Prostate gland (tissue), 2 donors: ENCODE data around the gene RNMT. TPM values are rescaled to one million over a fixed set of nuclear protein-coding genes. Genes with fewer than 3 reads are reported as not detected.

Experiments
- DNase-seq: peaks from one replicate; pipeline ENCODE4 v3.0.0-alpha.2; 2019; ENCODE audit warnings: low spot score
- H3K27ac ChIP-seq, 2 donors: fragments of 200-600 bp; sonication (generic); 2 replicates each; pipeline ENCODE4 v1.5.1; 2017 to 2019
- H3K27me3 ChIP-seq: fragments of 200-600 bp; sonication (generic); replicated peaks from 2 replicates; pipeline ENCODE4 v1.5.1; 2019; ENCODE audit not compliant: insufficient read depth
- H3K36me3 ChIP-seq, 2 donors: fragments of 200-600 bp; sonication (generic); 1 replicate in 1 of 2; 2 replicates in 1 of 2; pipeline versions ENCODE4 v1.5.1 to v1.8.1; 2017 to 2019
- H3K4me1 ChIP-seq: fragments of 200-600 bp; sonication (generic); replicated peaks from 2 replicates; pipeline ENCODE4 v1.5.1; 2019
- H3K4me3 ChIP-seq, 2 donors: fragments of 200-600 bp; sonication (generic); 2 replicates each; pipeline ENCODE4 v1.5.1; 2017 to 2019
- H3K9me3 ChIP-seq: fragments of 200-600 bp; sonication (generic); 2 replicates; pipeline ENCODE4 v1.5.1; 2017
- POLR2A ChIP-seq: fragments of 450-650 bp; IDR thresholded peaks from one replicate; pipeline ENCODE4 v1.6.1; 2016; ENCODE audit warnings: antibody characterized with exemption, mild to moderate bottlenecking
- POLR2AphosphoS5 ChIP-seq: sonication (generic); formaldehyde crosslinking; IDR thresholded peaks from one replicate; pipeline ENCODE4 v1.6.1; 2017; ENCODE audit warnings: antibody characterized with exemption
- WGBS: methylation state at CpG from one replicate; pipeline ENCODE4 v1.1.5; 2018; 5-methylcytosine and 5-hydroxymethylcytosine counted together
- intact Hi-C: fragments of 100-400 bp; cut with DNase I; formaldehyde crosslinking; loops from one replicate; pipeline ENCODE4 v1.14.2; 2022
- total RNA-seq, 2 donors: library from RNA; depleted of rRNA; stranded (reverse); fragments of >200 nt; gene quantifications; one replicate each; pipeline ENCODE4 v1.1.0, GENCODE V29; 2016
- TF ChIP-seq, protein P1 (sequence below), 4 experiments: fragments of 200-600 bp in 2 of 4; fragments of 450-650 bp in 2 of 4; sonication (generic) in 2 of 4; IDR thresholded peaks; 1 replicate in 3 of 4; 2 replicates in 1 of 4; pipeline ENCODE4 v1.5.1; 2016 to 2019; ENCODE audit warnings: antibody characterized with exemption in 4 of 4, mild to moderate bottlenecking in 2 of 4, moderate library complexity in 2 of 4

The RNMT gene
- total RNA-seq, 2 donors from 2014 or later: 22.4 to 28.9 TPM

DNA sequence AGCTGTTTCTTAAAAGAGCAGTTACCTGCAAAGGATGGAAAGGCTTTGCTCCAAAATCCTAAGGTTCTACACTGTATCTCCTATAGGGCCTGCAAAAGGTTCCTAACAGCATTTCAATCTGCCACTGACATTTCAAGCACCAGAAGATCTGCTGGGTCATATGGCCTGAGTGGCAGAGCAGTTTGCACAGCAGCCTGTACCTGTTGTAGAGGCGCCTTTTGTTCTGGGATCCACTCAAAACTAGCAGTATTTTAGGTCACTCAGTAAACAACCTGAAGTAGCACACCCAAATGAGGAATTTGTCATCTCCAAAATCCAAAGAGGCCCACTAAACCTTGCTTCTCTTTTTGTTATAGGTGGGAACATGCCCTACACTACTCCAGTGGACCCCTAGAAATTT lies 6.3 kb upstream of the RNMT start:
- intact Hi-C loops: loop anchor here (10.0 kb wide), 1 partner anchor 185 kb away; no protein-coding TSS in a partner anchor
- Histone ChIP-seq H3K9me3 (no peaks in the 10 kb centered on the region), H3K27ac (no peak overlapping the region), H3K4me3 (no peak overlapping the region), H3K27me3 (no peaks in the 10 kb centered on the region), H3K4me1 (no peaks in the 10 kb centered on the region), H3K36me3 (no peaks in the 10 kb centered on the region)
- WGBS: 100% methylated on average over 1 of the region's 1 CpG
- DNase-seq: no peak
- TF ChIP-seq, protein P1, sequence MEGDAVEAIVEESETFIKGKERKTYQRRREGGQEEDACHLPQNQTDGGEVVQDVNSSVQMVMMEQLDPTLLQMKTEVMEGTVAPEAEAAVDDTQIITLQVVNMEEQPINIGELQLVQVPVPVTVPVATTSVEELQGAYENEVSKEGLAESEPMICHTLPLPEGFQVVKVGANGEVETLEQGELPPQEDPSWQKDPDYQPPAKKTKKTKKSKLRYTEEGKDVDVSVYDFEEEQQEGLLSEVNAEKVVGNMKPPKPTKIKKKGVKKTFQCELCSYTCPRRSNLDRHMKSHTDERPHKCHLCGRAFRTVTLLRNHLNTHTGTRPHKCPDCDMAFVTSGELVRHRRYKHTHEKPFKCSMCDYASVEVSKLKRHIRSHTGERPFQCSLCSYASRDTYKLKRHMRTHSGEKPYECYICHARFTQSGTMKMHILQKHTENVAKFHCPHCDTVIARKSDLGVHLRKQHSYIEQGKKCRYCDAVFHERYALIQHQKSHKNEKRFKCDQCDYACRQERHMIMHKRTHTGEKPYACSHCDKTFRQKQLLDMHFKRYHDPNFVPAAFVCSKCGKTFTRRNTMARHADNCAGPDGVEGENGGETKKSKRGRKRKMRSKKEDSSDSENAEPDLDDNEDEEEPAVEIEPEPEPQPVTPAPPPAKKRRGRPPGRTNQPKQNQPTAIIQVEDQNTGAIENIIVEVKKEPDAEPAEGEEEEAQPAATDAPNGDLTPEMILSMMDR (IDR thresholded peaks at IDR 0.05): no peak
- TF ChIP-seq POLR2A: no peak
- no peak for TF ChIP-seq POLR2AphosphoS5

DNA sequence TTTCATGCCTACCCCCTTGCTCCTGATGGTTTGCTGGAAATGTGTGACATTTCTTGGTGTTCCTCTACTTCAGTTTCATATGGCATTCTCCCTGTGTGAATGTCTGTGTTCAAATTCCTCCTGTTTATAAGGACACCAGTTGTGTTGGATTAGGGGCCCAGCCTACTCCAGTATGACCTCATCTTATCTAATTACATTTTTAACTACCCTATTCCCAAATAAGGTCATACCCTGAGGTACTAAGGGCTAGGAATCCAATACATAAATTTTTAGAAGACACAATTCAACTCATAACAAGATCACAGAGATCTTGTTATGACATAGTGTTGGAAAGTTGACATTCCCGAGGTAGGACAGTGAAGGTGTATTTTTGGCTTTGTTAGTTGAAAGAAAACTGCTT lies 5.6 kb upstream of the RNMT start:
- 86% methylated on average over 1 of the region's 1 CpG for WGBS
- no peak for DNase-seq
- no peak overlapping the region for H3K4me3 ChIP-seq
- no peaks in the 10 kb centered on the region for H3K36me3 ChIP-seq
- intact Hi-C loops: loop anchor here (10.0 kb wide), 1 partner anchor 186 kb away; no protein-coding TSS in a partner anchor
- no peak overlapping the region for H3K27ac ChIP-seq
- H3K4me1 ChIP-seq: no peaks in the 10 kb centered on the region
- TF ChIP-seq POLR2AphosphoS5: no peak
- no peak for TF ChIP-seq POLR2A
- TF ChIP-seq, protein P1 (IDR thresholded peaks at IDR 0.05): no peak
- H3K9me3 ChIP-seq: no peaks in the 10 kb centered on the region
- H3K27me3 ChIP-seq: no peaks in the 10 kb centered on the region

DNA sequence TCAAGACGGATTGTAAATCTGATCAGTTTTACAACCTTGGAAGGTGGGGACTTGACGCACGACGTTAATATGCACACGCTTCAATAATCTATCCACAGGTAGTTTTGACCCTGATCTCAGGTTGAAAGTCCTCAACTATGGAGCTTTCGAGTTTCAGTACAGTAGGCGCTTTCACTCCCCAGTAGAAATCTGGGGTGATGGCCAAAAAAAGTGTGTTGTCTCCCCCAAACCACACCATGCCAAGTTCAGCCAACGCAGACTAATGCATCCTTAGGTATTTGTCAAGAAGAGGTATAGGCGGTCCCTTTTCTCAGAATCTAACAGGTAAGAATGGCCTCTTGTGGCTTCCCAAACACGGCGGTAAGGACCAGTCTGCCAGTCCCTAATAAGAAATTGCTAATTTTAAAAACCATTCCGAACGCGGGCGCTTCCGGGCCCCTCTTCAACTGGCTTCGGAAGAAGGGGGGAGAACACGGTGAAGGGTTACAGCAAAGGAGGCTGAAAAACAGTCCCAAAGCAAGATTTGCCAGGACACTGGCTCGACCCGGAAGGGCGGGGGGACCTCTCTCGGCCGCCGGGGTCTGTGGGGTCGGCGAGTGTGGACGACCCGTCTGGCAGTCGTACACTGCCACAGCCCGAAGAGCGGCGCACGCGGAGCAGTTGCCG lies 774 bp upstream of the RNMT start:
- H3K4me1 ChIP-seq: no peaks in the 10 kb centered on the region
- intact Hi-C loops: loop anchor here (2.0 to 10.0 kb wide), 4 partner anchors 168 to 508 kb away; partner anchors contain the start of gene LDLRAD4
- WGBS: 3% methylated on average over 35 of the region's 35 CpGs
- H3K36me3 ChIP-seq: no peaks in the 10 kb centered on the region
- peak overlapping the region; percentile 88 to 93 for H3K27ac ChIP-seq
- peak overlapping the region; percentile 77 to 91 for H3K4me3 ChIP-seq
- TF ChIP-seq, protein P1 (IDR thresholded peaks at IDR 0.05): no peak
- TF ChIP-seq POLR2A (no peak), POLR2AphosphoS5 (no peak)
- H3K9me3 ChIP-seq: no peaks in the 10 kb centered on the region
- no peaks in the 10 kb centered on the region for H3K27me3 ChIP-seq
- DNase-seq: no peak

DNA sequence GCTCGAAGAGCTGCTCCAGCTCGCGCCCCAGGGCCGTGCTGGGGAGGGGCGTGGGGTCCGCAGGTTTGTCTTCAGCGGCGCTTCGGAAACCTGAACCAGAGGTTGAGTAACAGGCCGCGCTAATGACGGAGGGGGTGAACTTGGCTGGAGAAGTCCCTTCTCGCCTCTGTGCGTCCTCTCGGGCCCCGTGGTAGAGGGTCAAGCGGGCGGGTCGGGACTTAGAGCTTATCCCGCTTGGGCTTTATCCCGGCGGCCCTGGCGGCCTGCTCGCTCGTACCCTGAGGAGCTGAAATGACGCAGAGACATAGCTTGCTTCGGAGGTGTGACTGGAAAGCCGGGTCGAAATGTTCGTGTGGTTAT lies 479 bp downstream of the RNMT start:
- H3K4me3 ChIP-seq: peak overlapping the region; percentile 77 to 91
- intact Hi-C loops: loop anchor here (2.0 to 10.0 kb wide), 4 partner anchors 170 to 510 kb away; partner anchors contain the start of gene LDLRAD4
- H3K27me3 ChIP-seq: no peaks in the 10 kb centered on the region
- no peak for TF ChIP-seq POLR2A
- TF ChIP-seq POLR2AphosphoS5: no peak
- TF ChIP-seq, protein P1 (IDR thresholded peaks at IDR 0.05): no peak
- DNase-seq: peak; percentile 17
- H3K4me1 ChIP-seq: no peaks in the 10 kb centered on the region
- H3K9me3 ChIP-seq: no peaks in the 10 kb centered on the region
- H3K36me3 ChIP-seq: no peaks in the 10 kb centered on the region
- peak overlapping the region; percentile 88 to 93 for H3K27ac ChIP-seq
- WGBS: 0% methylated on average over 30 of the region's 30 CpGs

DNA sequence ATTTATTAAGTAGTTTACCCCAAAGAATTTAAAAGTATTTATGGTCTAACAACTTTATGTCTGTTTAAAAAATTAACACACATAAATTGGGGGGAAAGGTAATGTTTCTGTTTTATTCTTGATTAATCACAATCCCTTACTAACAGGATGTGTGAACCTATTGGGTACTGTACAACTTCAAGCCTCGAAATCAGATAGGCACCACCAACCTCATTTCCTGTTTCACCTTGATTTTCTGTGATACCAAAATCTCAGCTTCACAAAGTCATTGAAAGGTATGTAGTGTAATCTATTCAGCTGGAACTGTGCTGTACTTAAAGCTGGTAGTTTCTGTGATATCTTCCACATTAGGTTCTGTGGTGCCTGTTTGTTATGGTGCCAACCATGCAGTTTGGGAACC lies 4.0 kb downstream of the RNMT start:
- Histone ChIP-seq H3K4me1 (no peaks in the 10 kb centered on the region), H3K27ac (no peak overlapping the region), H3K4me3 (no peak overlapping the region), H3K9me3 (no peaks in the 10 kb centered on the region), H3K36me3 (no peaks in the 10 kb centered on the region), H3K27me3 (no peaks in the 10 kb centered on the region)
- intact Hi-C loops: no loop called here
- no peak for DNase-seq
- no peak for TF ChIP-seq POLR2A
- TF ChIP-seq POLR2AphosphoS5: no peak
- TF ChIP-seq, protein P1 (IDR thresholded peaks at IDR 0.05): no peak
- 80% methylated on average over 1 of the region's 1 CpG for WGBS
